Endothelial cell of umbilical vein (primary cell): Measurements from ENCODE around the gene MAMSTR. TPM values are rescaled to one million over a fixed set of nuclear protein-coding genes. Genes with fewer than 3 reads are reported as not detected.

Experiments used
- BruUV-seq: library from RNA; stranded (reverse); fragments of 400-500 nt; replicated peaks from 2 replicates; lab custom pipeline; 2021; lab: Mats Ljungman, UMichigan
- CTCF ChIA-PET: fragments of 300-600, 350-600 bp; sonication (Branson Sonifier 250); formaldehyde crosslinking; loops from one replicate; lab custom pipeline; 2021; ENCODE audit warnings: antibody characterized with exemption, inconsistent platforms; lab: Charles Lee
- POLR2A ChIA-PET: fragments of 300-600, 350-600 bp; sonication (Branson Sonifier 250); formaldehyde crosslinking; loops from one replicate; lab custom pipeline; 2021; ENCODE audit warnings: antibody characterized with exemption, inconsistent platforms; lab: Charles Lee
- DNase-seq: peaks from one replicate; pipeline ENCODE4 v3.0.0-alpha.2; 2011; ENCODE audit warnings: low read depth, low spot score
- FAIRE-seq: peaks from 2 replicates; lab custom pipeline; 2011; peaks lifted over from hg19 to GRCh38; lab: Jason Lieb, UNC
- H2AFZ ChIP-seq: 2 replicates; pipeline ENCODE4 v1.6.0; 2012; ENCODE audit warnings: low read depth, low read length, control low read depth, inconsistent platforms
- H3K27ac ChIP-seq: 2 replicates; pipeline ENCODE4 v1.5.1; 2011; ENCODE audit warnings: low read depth, mild to moderate bottlenecking, control low read depth, low read length, moderate library complexity; ENCODE audit not compliant: insufficient read depth
- H3K27me3 ChIP-seq, 2 experiments: 2 replicates each; pipeline versions ENCODE4 v1.6.0 to v1.6.1; 2011; ENCODE audit warnings: low read length in 2 of 2, mixed read lengths in 1 of 2; ENCODE audit not compliant: control insufficient read depth in 2 of 2, insufficient read depth in 2 of 2
- H3K36me3 ChIP-seq, 2 experiments: 2 replicates in 1 of 2; 3 replicates in 1 of 2; pipeline ENCODE4 v1.5.1; 2011; ENCODE audit warnings: low read length in 2 of 2, mild to moderate bottlenecking in 1 of 2, moderate library complexity in 1 of 2; ENCODE audit not compliant: control insufficient read depth in 2 of 2, insufficient read depth in 2 of 2; ENCODE audit errors: extremely low read depth in 1 of 2
- H3K4me1 ChIP-seq: 3 replicates; pipeline ENCODE4 v1.5.1; 2011; ENCODE audit warnings: mild to moderate bottlenecking, low read length; ENCODE audit not compliant: control insufficient read depth, insufficient read depth; ENCODE audit errors: extremely low read depth
- H3K4me2 ChIP-seq: 2 replicates; pipeline ENCODE4 v1.6.1; 2011; ENCODE audit warnings: low read length, control low read depth, mixed read lengths; ENCODE audit not compliant: insufficient read depth
- H3K4me3 ChIP-seq, 3 experiments: fragments of 200-600 bp in 1 of 3; sonication (generic), shearing (Covaris generic) in 1 of 3; replicated peaks in 1 of 3; 2 replicates each; pipeline ENCODE4 v1.5.1; 2011 to 2016; ENCODE audit warnings: control low read depth in 3 of 3, low read length in 3 of 3, mild to moderate bottlenecking in 2 of 3, inconsistent platforms in 1 of 3, low read depth in 1 of 3, moderate library complexity in 1 of 3; ENCODE audit not compliant: insufficient read depth in 1 of 3
- H3K79me2 ChIP-seq: 2 replicates; pipeline ENCODE4 v1.6.0; 2012; ENCODE audit warnings: low read length, inconsistent platforms; ENCODE audit not compliant: control insufficient read depth, insufficient read depth
- H3K9ac ChIP-seq: replicated peaks from 2 replicates; pipeline ENCODE3; 2011; ENCODE audit warnings: low read length, control low read depth; ENCODE audit not compliant: insufficient read depth; ENCODE audit errors: extremely low read depth
- H3K9me1 ChIP-seq: replicated peaks from 3 replicates; pipeline ENCODE4 v1.6.0; 2011; ENCODE audit warnings: mild to moderate bottlenecking, low read length; ENCODE audit not compliant: control insufficient read depth, insufficient read depth; ENCODE audit errors: extremely low read depth
- H3K9me3 ChIP-seq: replicated peaks from 2 replicates; pipeline ENCODE4 v1.5.1; 2012; ENCODE audit warnings: low read length, inconsistent platforms; ENCODE audit not compliant: control insufficient read depth, insufficient read depth
- H4K20me1 ChIP-seq: replicated peaks from 2 replicates; pipeline ENCODE3; 2011; ENCODE audit warnings: mild to moderate bottlenecking, low read length; ENCODE audit not compliant: control insufficient read depth, insufficient read depth; ENCODE audit errors: extremely low read depth
- CTCF ChIP-seq, 2 donors: IDR thresholded peaks; 1 replicate in 1 of 2; 2 replicates in 1 of 2; pipeline ENCODE4 v1.5.1; 2011; ENCODE audit warnings: low read length in 2 of 2, mild to moderate bottlenecking in 2 of 2, moderate library complexity in 2 of 2, control low read depth in 1 of 2, inconsistent platforms in 1 of 2, low read depth in 1 of 2; ENCODE audit not compliant: insufficient read depth in 1 of 2; ENCODE audit errors: extremely low read depth in 1 of 2
- FOS ChIP-seq: IDR thresholded peaks from 2 replicates; pipeline ENCODE4 v1.6.1; 2011; ENCODE audit warnings: mild to moderate bottlenecking, low read length, moderate library complexity, borderline replicate concordance; ENCODE audit not compliant: insufficient read depth
- GATA2 ChIP-seq: IDR thresholded peaks from 2 replicates; pipeline ENCODE4 v1.7.0; 2011; ENCODE audit warnings: low read depth, mild to moderate bottlenecking, moderate library complexity, mixed read lengths, low read length; ENCODE audit not compliant: insufficient read length, insufficient read depth
- JUN ChIP-seq: IDR thresholded peaks from 2 replicates; pipeline ENCODE4 v1.6.1; 2011; ENCODE audit warnings: borderline replicate concordance, low read depth; ENCODE audit not compliant: insufficient read length, insufficient read depth
- MAX ChIP-seq: IDR thresholded peaks from 2 replicates; pipeline ENCODE4 v1.6.1; 2011; ENCODE audit not compliant: insufficient read depth, insufficient read length
- MYC ChIP-seq: IDR thresholded peaks from one replicate; pipeline ENCODE4 v1.6.1; 2011; ENCODE audit warnings: mild to moderate bottlenecking, low read depth, low read length
- POLR2A ChIP-seq: IDR thresholded peaks from 2 replicates; pipeline ENCODE4 v1.6.1; 2012; ENCODE audit warnings: low read depth, mild to moderate bottlenecking, control low read depth, low read length
- POLR2AphosphoS5 ChIP-seq: IDR thresholded peaks from 2 replicates; pipeline ENCODE4 v1.6.1; 2012; ENCODE audit warnings: low read depth, mild to moderate bottlenecking, control low read depth, low read length, moderate library complexity; ENCODE audit not compliant: insufficient read depth
- dilution Hi-C: fragments of 300-500 bp; cut with MboI; formaldehyde crosslinking; loops from one replicate; pipeline ENCODE4 v1.15.0; 2019; ENCODE audit warnings: low sequenced_read_pairs; ENCODE audit not compliant: extremely low pct_ligation_motif_present
- intact Hi-C: fragments of 100-400 bp; cut with micrococcal nuclease; formaldehyde crosslinking; loops from one replicate; pipeline ENCODE4 v1.10.0; 2022
- polyA plus RNA-seq, 4 experiments: library from polyadenylated mRNA; depleted of rRNA in 3 of 4; stranded (reverse) in 3 of 4; unstranded in 1 of 4; fragments of >200 nt; gene quantifications; 2 replicates each; pipeline versions ENCODE4 v1.2.1 to v1.2.3, GENCODE V29; 2011 to 2012; ENCODE audit warnings: missing spikeins in 1 of 4
- total RNA-seq: library from RNA; stranded (reverse); gene quantifications from 2 replicates; pipeline ENCODE4 v1.2.3, GENCODE V29; 2021

MAMSTR gene
- total and polyA plus RNA-seq, 2 donors (not counting 3 experiments of a cell fraction or from before 2014, with no cell fraction given) = 0.57 to 0.84 TPM

- Histone ChIP-seq H3K9me1 (no peaks in the 10 kb centered on the region), H4K20me1 (no peaks in the 10 kb centered on the region), H3K36me3 (no peaks in the 10 kb centered on the region), H3K27ac (no peak overlapping the region), H3K9ac (no peak overlapping the region), H3K4me1 (peaks cover 13% of the 10 kb centered on the region), H3K4me2 (no peak overlapping the region), H2AFZ (no peak overlapping the region), H3K4me3 (no peak overlapping the region), H3K79me2 (no peaks in the 10 kb centered on the region), H3K9me3 (no peaks in the 10 kb centered on the region), H3K27me3 (no peaks in the 10 kb centered on the region)
- BruUV-seq = no TSS peak
- DNase-seq (no peak), FAIRE-seq (no peak)
- dilution Hi-C loops (no loop called here), intact Hi-C loops (no loop called here)
- ChIA-PET CTCF (interaction anchor here (1.1 to 3.8 kb wide), 4 partner anchors 9 to 131 kb away, joined by 3 to 31 read pairs (median 8); partner anchors contain the start of gene CA11), POLR2A (no interaction called here)
- TF ChIP-seq GATA2 (no peak), MAX (no peak), POLR2AphosphoS5 (no peak), JUN (no peak), FOS (no peak), CTCF (IDR thresholded peaks at IDR 0.05; ENCODE audit: extremely low read depth in 1 of 2, insufficient read depth in 1 of 2, low read depth in 1 of 2, low read length in 2 of 2) (no peak), POLR2A (no peak), MYC (no peak)
Measured at GRCh38 chr19:48711106-48711662, 8.3 kb downstream of the MAMSTR start.
